GM19452 (cell line): ENCODE results near the gene NPSR1.
"Not testable (repeated sequence)": the region's sequence is repeated elsewhere in the genome, so short reads cannot be mapped to it uniquely, and the experiment has no call there.

Experiments used
- ATAC-seq: cut with Tn5 transposase; IDR thresholded peaks from one replicate; pipeline ENCODE4 v1.9.1; 2021; ENCODE audit not compliant: unreplicated experiment

Gene NPSR1

DNA sequence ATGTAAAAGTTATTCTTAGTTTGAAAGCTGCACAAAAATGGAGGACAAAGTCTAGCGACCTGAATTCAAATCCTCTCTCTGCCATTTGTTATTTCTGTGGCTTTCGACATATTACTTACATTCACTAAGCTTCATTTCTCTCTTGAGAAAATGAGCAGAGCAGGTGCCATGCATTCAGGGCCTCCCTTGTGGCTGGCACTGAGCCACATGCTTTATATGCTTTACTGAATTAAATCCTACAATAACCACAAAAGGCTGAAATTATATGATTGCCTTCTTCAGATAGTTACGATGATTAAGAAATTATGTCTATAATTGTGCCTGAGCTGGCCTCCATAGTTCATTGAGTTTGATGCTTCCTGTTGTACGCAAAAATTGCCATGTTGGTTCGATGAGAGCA, 98.7 kb downstream of the NPSR1 start:
- ATAC-seq = no peak

- peak; percentile 0 for ATAC-seq
Measured at GRCh38 chr7:34757570-34758110, 99.6 kb downstream of the NPSR1 start.

- peak; percentile 72 for ATAC-seq
Measured at GRCh38 chr7:34758111-34758601, 100.1 kb downstream of the NPSR1 start.

DNA sequence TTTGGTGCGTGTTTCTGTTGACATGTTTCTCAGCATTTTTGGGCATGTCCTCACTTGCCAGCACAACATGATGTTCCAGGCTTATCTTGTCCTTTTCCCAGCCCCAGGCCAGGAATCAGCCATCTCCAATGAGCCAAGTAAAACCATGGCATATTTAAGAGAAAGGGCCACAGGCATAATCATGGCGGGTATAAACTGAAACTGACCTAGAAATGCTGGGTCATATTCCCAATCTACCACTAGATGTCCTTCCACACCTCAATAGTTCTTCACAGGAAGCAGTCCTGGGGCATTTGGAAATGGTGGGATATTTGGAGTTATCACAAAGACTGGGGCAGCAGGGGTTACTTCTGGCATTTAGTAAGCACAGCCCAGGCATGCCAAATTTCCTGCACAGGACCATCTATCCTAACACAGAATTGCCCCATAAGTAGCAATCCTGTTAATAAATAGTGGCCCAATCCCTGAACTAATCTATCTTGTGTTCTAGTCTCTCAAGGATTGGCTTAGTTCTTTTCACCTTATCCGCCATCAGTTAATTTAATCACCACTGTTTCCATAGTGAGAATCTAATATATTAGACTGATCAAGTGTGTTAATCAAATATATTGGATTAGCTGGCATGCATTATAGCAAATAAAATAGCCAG, 101.6 kb downstream of the NPSR1 start:
- ATAC-seq = no peak

GRCh38 chr7:34760271-34760670, 102.3 kb downstream of the NPSR1 start:
- ATAC-seq = no peak

DNA sequence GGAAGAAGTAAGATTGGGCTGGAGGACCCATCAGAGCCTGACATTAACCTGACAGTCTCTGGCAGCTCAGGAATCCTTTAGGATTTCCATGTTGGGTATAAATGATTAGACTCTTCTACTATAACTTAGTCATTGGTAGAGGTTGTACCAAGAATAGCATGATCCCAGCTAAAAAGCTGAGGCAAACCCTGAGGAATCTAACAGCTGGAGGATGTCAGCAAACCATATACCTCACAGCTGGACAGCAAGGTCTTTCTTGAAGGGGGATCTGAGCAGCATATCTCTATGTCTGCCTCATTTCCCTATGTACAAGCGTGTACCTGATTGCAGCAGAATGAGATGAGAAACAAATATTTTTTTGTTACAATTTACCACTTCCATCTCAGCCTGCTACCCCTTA, 103.2 kb downstream of the NPSR1 start:
- no peak for ATAC-seq

DNA sequence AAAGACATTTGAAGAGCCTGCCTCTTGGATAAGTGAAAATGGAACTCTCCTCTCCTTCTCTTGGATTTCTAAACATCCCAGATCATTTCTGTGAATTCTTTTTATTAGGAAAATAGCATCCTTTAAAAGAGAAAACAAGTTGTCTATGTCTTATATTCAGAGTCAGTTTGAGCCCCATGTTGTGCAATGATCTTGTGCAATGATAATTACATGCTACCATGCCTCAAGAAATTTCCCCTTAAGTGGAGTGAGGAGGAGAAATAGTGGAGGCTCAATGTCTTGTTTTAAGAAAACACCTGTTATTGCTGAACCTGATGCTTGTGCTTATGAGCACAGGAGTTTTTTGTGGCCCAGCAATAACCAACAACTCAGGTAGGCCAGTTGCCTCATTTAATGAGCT, 103.6 kb downstream of the NPSR1 start:
- ATAC-seq = no peak

DNA sequence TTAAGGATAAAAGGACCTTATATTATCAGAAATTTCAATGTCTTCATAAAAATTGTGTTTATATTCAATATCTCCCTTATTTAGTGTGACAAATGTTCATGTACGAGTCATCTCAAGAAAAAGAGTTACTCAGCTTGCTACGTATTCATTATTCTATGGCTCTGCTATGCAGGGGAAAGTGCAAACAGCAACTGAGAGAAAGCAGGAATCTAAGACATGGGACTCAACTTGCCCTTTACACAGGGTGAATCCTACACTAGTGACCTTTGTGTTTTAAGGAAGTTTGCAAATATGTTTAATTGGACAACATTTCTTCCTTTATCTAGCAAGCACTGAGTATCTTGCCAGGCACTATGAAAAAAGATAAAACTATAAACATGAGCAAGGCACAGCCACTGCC, 104.7 kb downstream of the NPSR1 start:
- ATAC-seq = no peak

DNA sequence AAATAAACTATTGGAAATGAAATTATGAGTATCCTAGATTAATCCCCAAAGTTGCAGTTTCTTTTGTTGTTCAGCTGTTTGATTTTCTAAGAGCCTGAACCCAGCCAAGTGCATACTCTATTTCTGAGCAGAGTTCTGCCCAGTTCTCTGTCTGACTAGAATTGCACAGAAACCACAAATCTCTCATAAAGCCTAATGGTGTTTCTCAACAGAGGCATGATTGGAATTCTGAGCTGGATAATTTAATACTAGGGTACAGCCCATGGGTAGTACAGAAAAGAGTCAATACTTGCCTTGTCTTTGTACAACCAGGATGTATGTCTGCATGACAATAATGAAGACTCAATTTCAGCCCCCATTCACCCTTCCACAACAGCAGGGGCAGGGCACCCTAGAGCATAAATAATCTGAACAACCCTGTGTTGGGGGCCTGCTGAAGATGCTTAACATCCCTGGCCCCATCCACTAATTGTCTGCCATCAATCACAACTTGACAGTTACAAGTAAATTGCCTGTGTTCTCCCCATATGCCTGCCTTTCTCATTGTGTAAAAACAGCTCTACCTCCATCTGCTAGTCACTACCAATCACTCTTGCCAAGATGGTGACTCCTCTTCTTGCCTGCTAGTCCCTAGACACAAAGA, 114.4 kb downstream of the NPSR1 start:
- ATAC-seq = no peak

GRCh38 chr7:34776748-34777358, 118.8 kb downstream of the NPSR1 start:
- no peak for ATAC-seq

DNA sequence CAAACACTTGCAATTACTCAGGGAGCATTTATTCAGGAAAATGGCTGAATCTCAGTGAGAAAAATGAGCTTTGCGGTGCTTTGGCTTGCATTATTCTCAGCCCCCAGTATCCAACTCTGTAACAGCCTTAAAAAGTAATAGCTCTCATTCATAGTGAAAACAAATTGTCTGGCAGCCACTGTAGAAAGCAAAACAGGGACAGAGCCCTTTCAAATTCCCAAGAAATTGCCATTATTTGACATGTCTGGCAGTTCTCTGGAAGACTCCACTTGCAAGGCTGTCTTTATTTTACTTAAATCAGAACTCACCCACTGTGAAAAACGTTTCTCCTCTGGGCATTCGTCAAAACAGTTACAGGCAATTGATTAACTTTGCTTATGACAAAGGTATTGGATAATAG, 122.5 kb downstream of the NPSR1 start:
- no peak for ATAC-seq

GRCh38 chr7:34787586-34787985, 129.6 kb downstream of the NPSR1 start:
- no peak for ATAC-seq

DNA sequence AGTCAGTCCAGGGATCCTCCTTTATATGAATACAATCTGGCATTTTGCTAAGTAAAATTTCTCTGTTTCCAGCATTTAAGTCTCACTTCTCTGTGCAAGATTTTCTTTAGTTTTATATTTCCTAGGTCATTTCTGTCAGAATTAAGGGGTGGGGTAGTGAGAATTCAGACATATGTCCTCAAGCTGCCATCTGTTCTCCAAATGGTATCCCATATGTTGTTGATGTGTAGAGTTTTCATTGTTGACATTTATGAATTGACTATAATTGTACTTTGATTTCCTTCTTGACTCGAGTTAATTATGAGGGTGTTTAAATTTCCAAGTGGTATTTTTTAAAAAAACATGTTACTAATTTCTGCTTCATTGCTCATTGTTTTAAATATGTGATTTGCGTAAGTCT, 148.8 kb downstream of the NPSR1 start:
- no peak for ATAC-seq

- no peak for ATAC-seq
Measured at GRCh38 chr7:34807548-34808340, 149.7 kb downstream of the NPSR1 start.

DNA sequence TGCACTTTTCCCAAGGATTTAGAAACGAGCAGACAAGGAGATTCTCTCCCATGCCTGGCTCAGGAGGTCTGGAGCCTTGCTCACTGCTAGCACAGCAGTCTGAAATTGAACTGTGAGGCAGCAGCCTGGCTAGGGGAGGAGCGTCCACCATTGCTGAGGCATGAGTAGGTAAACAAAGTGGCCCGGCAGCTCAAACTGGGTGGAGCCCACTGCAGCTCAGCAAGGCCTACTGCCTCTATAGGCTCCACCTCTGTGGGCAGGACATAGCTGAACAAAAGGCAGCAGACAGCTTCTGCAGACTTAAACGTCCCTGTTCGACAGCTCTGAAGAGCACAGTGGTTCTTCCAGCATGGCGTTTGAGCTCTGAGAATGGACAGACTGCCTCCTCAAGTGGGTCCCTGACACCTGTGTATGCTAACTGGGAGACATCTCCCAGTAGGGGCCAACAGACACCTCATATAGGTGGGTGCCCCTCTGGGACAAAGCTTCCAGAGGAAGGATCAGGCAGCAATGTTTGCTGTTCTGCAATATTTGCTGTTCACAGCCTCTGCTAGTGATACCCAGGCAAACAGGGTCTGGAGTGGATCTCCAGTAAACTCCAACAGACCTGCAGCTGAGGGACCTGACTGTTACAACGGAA, 156.3 kb downstream of the NPSR1 start:
- not testable (repeated sequence) for ATAC-seq

DNA sequence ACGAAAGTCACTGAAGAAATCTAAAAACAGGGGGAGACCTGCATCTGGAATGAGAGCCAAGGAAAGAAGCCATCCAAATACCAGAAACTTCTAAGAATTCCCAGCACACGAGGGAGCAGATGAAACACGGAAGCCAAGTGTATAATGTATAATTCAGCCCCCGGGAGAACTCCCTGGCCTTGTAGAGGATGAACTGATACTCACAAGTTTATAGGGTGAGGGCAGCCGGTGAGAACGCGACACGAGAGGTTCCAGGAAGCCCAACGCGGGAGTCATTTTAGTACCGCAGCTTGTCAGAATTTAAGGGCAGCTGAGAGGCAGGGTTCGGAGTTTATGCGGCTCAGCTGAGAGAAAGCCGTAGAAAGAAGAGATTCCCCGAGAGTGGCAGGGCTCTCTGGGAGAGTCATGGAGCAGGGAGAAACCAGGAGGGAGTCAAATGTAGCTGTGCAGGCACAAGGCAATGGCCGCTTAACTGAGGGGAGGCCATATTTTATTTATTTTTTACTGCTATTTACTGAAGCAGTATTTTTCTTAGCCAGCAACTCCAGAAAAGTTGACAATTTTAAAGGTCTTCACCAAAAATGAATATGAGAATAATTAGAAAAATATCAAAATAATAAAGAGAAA, 164.0 kb downstream of the NPSR1 start:
- no peak for ATAC-seq

- peak; percentile 70 for ATAC-seq
Measured at GRCh38 chr7:34823650-34824258, 165.7 kb downstream of the NPSR1 start.

DNA sequence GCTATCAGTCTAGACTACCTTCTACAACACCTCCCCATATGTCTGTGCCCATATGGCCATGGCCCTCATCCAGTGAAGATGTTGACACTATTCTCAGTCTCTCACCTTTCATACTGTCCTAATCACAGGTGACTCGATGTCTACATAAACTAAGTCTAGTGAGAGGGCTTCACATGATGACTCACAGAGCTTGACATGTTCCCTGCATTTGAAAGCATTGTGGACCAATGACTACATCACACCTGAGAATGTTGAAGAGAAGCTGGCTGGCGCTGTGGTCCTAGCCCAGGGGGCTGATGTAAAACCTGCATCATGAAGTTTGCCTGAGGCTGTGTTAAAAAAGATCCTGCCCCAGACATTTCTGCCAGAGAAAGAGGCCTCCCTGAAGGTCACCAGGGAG, 167.2 kb downstream of the NPSR1 start:
- no peak for ATAC-seq

DNA sequence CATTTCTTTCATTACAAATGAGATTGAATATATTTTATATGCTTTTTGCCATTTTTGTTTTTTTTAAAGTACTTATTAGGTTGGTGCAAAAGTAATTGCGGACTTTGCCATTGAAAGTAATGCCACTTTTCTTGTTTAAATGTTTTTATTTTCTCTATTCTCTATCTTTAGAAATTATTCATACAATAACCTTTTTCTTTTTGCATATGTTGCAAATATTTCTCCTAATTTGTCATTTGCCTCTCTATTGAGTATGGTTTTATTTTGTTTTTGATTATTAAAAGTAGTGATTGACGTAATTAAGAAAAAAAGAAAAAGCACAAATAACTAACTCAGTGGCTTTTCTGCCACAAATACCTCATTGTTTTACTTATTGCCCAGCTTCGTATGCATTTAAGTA, 172.4 kb downstream of the NPSR1 start:
- ATAC-seq = no peak

GRCh38 chr7:34831436-34831835, 173.4 kb downstream of the NPSR1 start:
- no peak for ATAC-seq
